Small intestine (tissue), 7 donors: ENCODE measurements around the gene PLPP4. TPM values are rescaled to one million over a fixed set of nuclear protein-coding genes. Genes with fewer than 3 reads are reported as not detected.

Experiments used
- DNase-seq, 2 donors: peaks; one replicate each; pipeline versions ENCODE4 v3.0.0 to v3.0.0-alpha.2; 2013
- FAIRE-seq: peaks from 2 replicates; lab custom pipeline; 2012; peaks lifted over from hg19 to GRCh38; lab: Jason Lieb, UNC
- H3K27ac ChIP-seq, 3 donors: one replicate each; pipeline ENCODE4 v1.5.1; 2013; ENCODE audit warnings: low read length in 2 of 3, mild to moderate bottlenecking in 2 of 3, control low read depth in 1 of 3, inconsistent platforms in 1 of 3, low read depth in 1 of 3, moderate library complexity in 1 of 3
- H3K27me3 ChIP-seq, 3 donors: one replicate each; pipeline ENCODE4 v1.6.1; 2013; ENCODE audit warnings: low read length in 3 of 3, inconsistent platforms in 1 of 3; ENCODE audit not compliant: control insufficient read depth in 3 of 3, insufficient read depth in 3 of 3
- H3K36me3 ChIP-seq, 3 donors: one replicate each; pipeline ENCODE4 v1.6.1; 2013; ENCODE audit warnings: low read length in 3 of 3, inconsistent platforms in 1 of 3, low read depth in 1 of 3, mild to moderate bottlenecking in 1 of 3, moderate library complexity in 1 of 3; ENCODE audit not compliant: control insufficient read depth in 3 of 3, insufficient read depth in 2 of 3
- H3K4me1 ChIP-seq, 3 donors: one replicate each; pipeline ENCODE4 v1.6.1; 2013; ENCODE audit warnings: low read length in 2 of 3, inconsistent platforms in 1 of 3, low read depth in 1 of 3, mild to moderate bottlenecking in 1 of 3, moderate library complexity in 1 of 3; ENCODE audit not compliant: control insufficient read depth in 3 of 3, insufficient read depth in 2 of 3
- H3K4me3 ChIP-seq, 3 donors: one replicate each; pipeline ENCODE4 v1.5.1; 2013; ENCODE audit warnings: low read length in 3 of 3, control low read depth in 1 of 3, inconsistent platforms in 1 of 3, low read depth in 1 of 3, mild to moderate bottlenecking in 1 of 3, moderate library complexity in 1 of 3
- H3K9me3 ChIP-seq, 2 donors: one replicate each; pipeline ENCODE4 v1.6.1; 2013; ENCODE audit warnings: low read depth in 1 of 2, low read length in 1 of 2; ENCODE audit not compliant: control insufficient read depth in 2 of 2, insufficient read depth in 1 of 2
- WGBS, 3 donors: extraction: QIAGEN DNeasy Blood & Tissue Kit; methylation state at CpG; one replicate each; pipeline ENCODE4 v1.1.7; 2013; 5-methylcytosine and 5-hydroxymethylcytosine counted together
- polyA plus RNA-seq, 4 donors: library from polyadenylated mRNA; stranded (reverse) in 3 of 4; unstranded in 1 of 4; fragments of 200-250 nt in 3 of 4; fragments of 120-200 nt in 1 of 4; gene quantifications; one replicate each; pipeline versions ENCODE4 v1.2.1 to v1.2.3, GENCODE V29; 2013
- donor health status: healthy with polysubstance abuse.
- donor health status: control.
- donor health status: control.
- donor health status: Bipolar disorder and iron deficiency.
- donor health status: healthy.

The PLPP4 gene
- polyA plus RNA-seq, 4 donors = 0.60 TPM; not detected in 3

GRCh38 chr10:120607710-120608703, 151.0 kb downstream of the PLPP4 start:
- FAIRE-seq = no peak

GRCh38 chr10:120609006-120609405, 152.0 kb downstream of the PLPP4 start:
- WGBS, 3 donors = 47 to 62% (median 50%) methylated on average over 5 of the region's 5 CpGs
- FAIRE-seq (no peak), DNase-seq (no peak)
- H3K27ac ChIP-seq = no peak overlapping the region
- no peaks in the 10 kb centered on the region for H3K36me3 ChIP-seq
- no peaks in the 10 kb centered on the region for H3K27me3 ChIP-seq
- no peaks in the 10 kb centered on the region for H3K4me1 ChIP-seq
- H3K4me3 ChIP-seq = no peak overlapping the region
- no peaks in the 10 kb centered on the region for H3K9me3 ChIP-seq

More at GRCh38 chr10:120607710-120608703, 151.0 kb downstream of the PLPP4 start:
- Histone ChIP-seq H3K9me3 (no peaks in the 10 kb centered on the region), H3K36me3 (no peaks in the 10 kb centered on the region), H3K4me1 (no peaks in the 10 kb centered on the region), H3K4me3 (no peak overlapping the region), H3K27me3 (no peaks in the 10 kb centered on the region), H3K27ac (no peak overlapping the region)
- 63 to 79% (median 71%) methylated on average over 5 of the region's 5 CpGs for WGBS, 3 donors
- DNase-seq = no peak

- H3K27ac ChIP-seq = no peak overlapping the region
- H3K4me1 ChIP-seq = no peaks in the 10 kb centered on the region
- H3K36me3 ChIP-seq = no peaks in the 10 kb centered on the region
- FAIRE-seq (no peak), DNase-seq (no peak)
- no peaks in the 10 kb centered on the region for H3K9me3 ChIP-seq
- H3K4me3 ChIP-seq = no peak overlapping the region
- no peaks in the 10 kb centered on the region for H3K27me3 ChIP-seq
Measured at GRCh38 chr10:120610791-120611190, 153.8 kb downstream of the PLPP4 start.

- Histone ChIP-seq H3K27ac (no peak overlapping the region), H3K4me1 (no peaks in the 10 kb centered on the region), H3K27me3 (no peaks in the 10 kb centered on the region), H3K9me3 (no peaks in the 10 kb centered on the region), H3K4me3 (no peak overlapping the region), H3K36me3 (no peaks in the 10 kb centered on the region)
- FAIRE-seq = no peak
- WGBS, 3 donors = 79 to 90% (median 88%) methylated on average over 2 of the region's 2 CpGs
- DNase-seq = no peak
Measured at GRCh38 chr10:120612756-120613155, 155.7 kb downstream of the PLPP4 start.

DNA sequence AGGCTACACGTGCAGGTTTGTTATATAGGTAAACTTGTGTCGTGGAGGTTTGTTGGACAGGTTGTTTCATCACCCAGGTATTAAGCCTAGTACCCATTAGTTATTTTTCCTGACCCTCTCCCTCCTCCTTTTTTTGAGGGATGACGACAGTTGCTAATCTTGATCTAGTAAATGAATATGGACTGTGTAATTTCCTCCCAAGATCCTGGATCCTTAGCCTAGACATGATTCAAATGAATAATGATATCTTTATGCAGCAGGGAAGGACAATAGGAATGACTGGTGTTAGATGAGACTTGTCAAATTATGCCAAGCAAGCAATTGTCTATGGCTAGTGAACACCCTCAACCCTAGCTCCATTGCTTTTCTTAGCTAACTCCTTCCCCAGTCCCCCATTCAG, 156.2 kb downstream of the PLPP4 start:
- FAIRE-seq (no peak), DNase-seq (no peak)
- H3K36me3 ChIP-seq = no peaks in the 10 kb centered on the region
- H3K4me1 ChIP-seq = no peaks in the 10 kb centered on the region
- H3K27ac ChIP-seq = no peak overlapping the region
- no peaks in the 10 kb centered on the region for H3K9me3 ChIP-seq
- WGBS, 3 donors = 58 to 82% (median 81%) methylated on average over 3 of the region's 3 CpGs
- no peak overlapping the region for H3K4me3 ChIP-seq
- H3K27me3 ChIP-seq = no peaks in the 10 kb centered on the region

DNA sequence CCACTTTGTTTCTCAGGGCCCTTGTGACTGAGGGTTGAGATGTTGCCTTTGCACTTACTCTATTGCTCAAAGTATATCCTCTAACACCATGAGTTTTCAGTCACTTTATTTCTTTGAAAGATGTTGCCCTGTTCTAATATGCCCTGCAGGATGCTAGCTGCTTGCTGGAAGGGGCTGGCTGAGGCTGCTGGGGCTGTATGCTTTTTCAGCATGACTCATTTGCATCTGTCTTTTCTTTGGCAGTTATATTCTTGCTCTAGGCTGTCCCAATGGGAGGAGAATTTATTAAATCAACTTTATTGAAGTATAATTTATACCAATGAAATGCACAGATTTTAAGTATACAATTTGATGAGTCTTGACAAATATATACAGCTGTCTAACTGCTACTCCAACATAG, 157.7 kb downstream of the PLPP4 start:
- no peak for FAIRE-seq
- H3K4me3 ChIP-seq = no peak overlapping the region

DNA sequence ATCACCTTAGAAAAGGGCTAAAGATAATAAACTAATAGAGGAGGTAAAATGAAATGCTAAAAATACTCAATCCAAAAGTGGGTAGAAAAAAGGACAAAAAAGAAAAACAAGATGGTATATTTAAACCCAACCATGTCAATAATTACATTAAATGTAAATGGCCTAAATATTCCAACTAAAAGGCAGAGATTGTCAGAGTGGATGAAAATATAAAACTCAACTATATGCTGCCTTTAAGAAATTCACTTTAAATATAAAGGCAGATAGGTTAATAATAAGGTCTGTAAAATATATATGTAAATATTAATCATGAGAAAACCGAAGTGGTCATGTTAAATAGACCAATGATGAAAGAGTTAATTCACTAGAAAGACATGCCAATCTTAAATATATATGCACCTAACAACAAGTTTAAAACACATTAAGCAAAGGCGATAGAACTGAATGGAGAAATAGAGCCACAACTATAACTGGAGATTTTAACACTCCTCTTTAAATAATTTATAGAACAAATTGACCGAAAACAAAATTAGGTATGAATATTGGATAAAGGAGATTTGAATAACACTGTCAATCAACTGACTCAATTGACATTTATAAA, 159.4 kb downstream of the PLPP4 start:
- H3K36me3 ChIP-seq = no peaks in the 10 kb centered on the region
- no peak overlapping the region for H3K27ac ChIP-seq
- no peak for DNase-seq
- FAIRE-seq = no peak
- H3K4me1 ChIP-seq = no peaks in the 10 kb centered on the region
- WGBS, 3 donors = 50 to 53% (median 51%) methylated on average over 3 of the region's 3 CpGs
- no peaks in the 10 kb centered on the region for H3K27me3 ChIP-seq
- H3K4me3 ChIP-seq = no peak overlapping the region
- no peaks in the 10 kb centered on the region for H3K9me3 ChIP-seq

More for the DNA sequence above, 157.7 kb downstream of the PLPP4 start:
- Histone ChIP-seq H3K27me3 (no peaks in the 10 kb centered on the region), H3K27ac (no peak overlapping the region), H3K36me3 (no peaks in the 10 kb centered on the region), H3K9me3 (no peaks in the 10 kb centered on the region), H3K4me1 (no peaks in the 10 kb centered on the region)
- no peak for DNase-seq

GRCh38 chr10:120628197-120628596, 171.2 kb downstream of the PLPP4 start:
- DNase-seq (no peak), FAIRE-seq (no peak)
- H3K4me1 ChIP-seq = no peaks in the 10 kb centered on the region
- no peaks in the 10 kb centered on the region for H3K9me3 ChIP-seq
- H3K27ac ChIP-seq = no peak overlapping the region
- peaks cover 0 to 2% (median 0%) of the 10 kb centered on the region in 3 donors for H3K27me3 ChIP-seq
- no peak overlapping the region for H3K4me3 ChIP-seq
- no peaks in the 10 kb centered on the region for H3K36me3 ChIP-seq
- 56 to 69% (median 65%) methylated on average over 1 of the region's 1 CpG for WGBS, 3 donors
